ENCODE results near the gene KMT2B. TPM values are rescaled to one million over a fixed set of nuclear protein-coding genes. Genes with fewer than 3 reads are reported as not detected.

KMT2B gene
- polyA plus RNA-seq, 2 of the 4 experiments (the other 2 are of a cell fraction): 17.8 to 39.4 TPM

GRCh38 chr19:35740108-35740422, 22.3 kb downstream of the KMT2B start:
- no peak for DNase-seq (ENCODE audit: low read depth in 1 of 2, low spot score in 1 of 2)
- CTCF ChIA-PET: interaction anchor here (0.8 to 2.1 kb wide), 17 partner anchors 9 to 192 kb away, joined by 3 to 12 read pairs (median 5); partner anchors contain the start of genes KIRREL2 and PRODH2
- Histone ChIP-seq H3K9me3 (no peaks in the 10 kb centered on the region), H3K4me3 (peak overlapping the region; percentile 47), H3K27ac (peak overlapping the region; percentile 70 to 83), H3K4me1 (peaks cover 20% of the 10 kb centered on the region), H3K4me2 (peak overlapping the region; percentile 89)
- WGBS (ENCODE audit: missing lambda C conversion rate): 16% methylated on average over 16 of the region's 16 CpGs
- POLR2A ChIA-PET: interaction anchor here (0.5 to 2.0 kb wide), 19 partner anchors 8 to 274 kb away, joined by 3 to 10 read pairs (median 4); partner anchors contain the start of genes ALKBH6, COX6B1, HAUS5 and LIN37
- ATAC-seq: peak; percentile 11 to 31
- FAIRE-seq: no peak
- TF ChIP-seq FOSL2 (IDR thresholded peaks at IDR 0.05) (no peak), FOSL2 (CRISPR knock-in tag; IDR thresholded peaks at IDR 0.05) (0 out of 2 replicates have a peak, but pooled peaks have one; percentile 15), ZNF302 (CRISPR knock-in tag; IDR thresholded peaks at IDR 0.05) (no peak), SMC3 (IDR thresholded peaks at IDR 0.05) (no peak), RNF2 (IDR thresholded peaks at IDR 0.05; ENCODE audit: borderline replicate concordance, low read depth) (peak; percentile 84; the same call in 1 of the 2 replicates), PHF8 (IDR thresholded peaks at IDR 0.05; ENCODE audit: borderline replicate concordance, low read depth) (peak; percentile 19; the same call in 1 of the 2 replicates), MYC (IDR thresholded peaks at IDR 0.05; ENCODE audit: borderline replicate concordance, low read length) (no peak), CHD4 (IDR thresholded peaks at IDR 0.05; ENCODE audit: borderline replicate concordance) (no peak), EHMT2 (IDR thresholded peaks at IDR 0.05; ENCODE audit: low read depth) (no peak), NPAS2 (CRISPR knock-in tag; IDR thresholded peaks at IDR 0.05; ENCODE audit: borderline replicate concordance) (no peak), SREBF2 (IDR thresholded peaks at IDR 0.05) (no peak), JUNB (IDR thresholded peaks at IDR 0.05) (no peak), NR3C1 (IDR thresholded peaks at IDR 0.05) (no peak), EP300 (IDR thresholded peaks at IDR 0.05) (no peak), HDAC2 (IDR thresholded peaks at IDR 0.05) (no peak), HOXB5 (CRISPR knock-in tag; IDR thresholded peaks at IDR 0.05) (0 out of 2 replicates have a peak, but pooled peaks have one; percentile 51), ATOH8 (CRISPR knock-in tag; IDR thresholded peaks at IDR 0.05; ENCODE audit: low read depth) (0 out of 2 replicates have a peak, but pooled peaks have one; percentile 19), MAFK (IDR thresholded peaks at IDR 0.05; ENCODE audit: partially characterized antibody) (no peak), FOXS1 (CRISPR knock-in tag; IDR thresholded peaks at IDR 0.05) (no peak), HOXB13 (CRISPR knock-in tag; IDR thresholded peaks at IDR 0.05; ENCODE audit: low read depth) (peak; percentile 30; the same call in 1 of the 2 replicates), CEBPB (IDR thresholded peaks at IDR 0.05) (no peak)

- CTCF ChIA-PET: interaction anchor here (0.8 to 2.1 kb wide), 19 partner anchors 10 to 192 kb away, joined by 3 to 12 read pairs (median 5); partner anchors contain the start of genes KIRREL2 and PRODH2
- Histone ChIP-seq H3K27ac (peak overlapping the region; percentile 70 to 84), H3K4me2 (peak overlapping the region; percentile 89), H3K4me1 (peaks cover 20% of the 10 kb centered on the region), H3K9me3 (no peaks in the 10 kb centered on the region), H3K4me3 (peak overlapping the region; percentile 47)
- FAIRE-seq: peak; percentile 76
- POLR2A ChIA-PET: interaction anchor here (0.5 to 2.0 kb wide), 20 partner anchors 8 to 273 kb away, joined by 3 to 10 read pairs (median 4); partner anchors contain the start of genes ALKBH6, COX6B1, HAUS5 and LIN37
- peak; percentile 97 to 100 for DNase-seq (ENCODE audit: low read depth in 1 of 2, low spot score in 1 of 2)
- peak; percentile 58 to 86 for ATAC-seq
- 2% methylated on average over 63 of the region's 63 CpGs for WGBS (ENCODE audit: missing lambda C conversion rate)
- TF ChIP-seq ZC3H11A (IDR thresholded peaks at IDR 0.05) (no peak), FOSB (CRISPR knock-in tag; IDR thresholded peaks at IDR 0.05) (no peak; the same call in 1 of the 2 replicates), RCOR1 (IDR thresholded peaks at IDR 0.05; ENCODE audit: low read depth, low read length) (no peak), HOXB5 (CRISPR knock-in tag; IDR thresholded peaks at IDR 0.05) (no peak), ZFP36 (IDR thresholded peaks at IDR 0.05; ENCODE audit: borderline replicate concordance, partially characterized antibody) (peak; percentile 26), POLR2A (IDR thresholded peaks at IDR 0.05; ENCODE audit: low read length) (peak; percentile 78), USF2 (IDR thresholded peaks at IDR 0.05) (no peak; the same call in 1 of the 2 replicates), ESRRA (IDR thresholded peaks at IDR 0.05; ENCODE audit: borderline replicate concordance, low read length) (no peak; the same call in 1 of the 2 replicates), HEYL (CRISPR knock-in tag; IDR thresholded peaks at IDR 0.05) (no peak), SREBF2 (IDR thresholded peaks at IDR 0.05) (no peak), RNF2 (IDR thresholded peaks at IDR 0.05; ENCODE audit: borderline replicate concordance, low read depth) (no peak), ATOH8 (CRISPR knock-in tag; IDR thresholded peaks at IDR 0.05; ENCODE audit: low read depth) (no peak), EP300 (IDR thresholded peaks at IDR 0.05) (no peak), HOXB13 (CRISPR knock-in tag; IDR thresholded peaks at IDR 0.05; ENCODE audit: low read depth) (no peak), EHF (CRISPR knock-in tag; IDR thresholded peaks at IDR 0.05) (no peak), NFE2L2 (conservative IDR thresholded peaks at IDR 0.05; ENCODE audit: low read length) (no peak), ELK1 (IDR thresholded peaks at IDR 0.05; ENCODE audit: low read depth, low read length) (no peak), TFCP2L1 (CRISPR knock-in tag; IDR thresholded peaks at IDR 0.05) (0 out of 2 replicates have a peak, but pooled peaks have one; percentile 38)
Measured at GRCh38 chr19:35740423-35741202, 22.8 kb downstream of the KMT2B start.

Measured in A549 (cell line).